Osteoblast (primary cell): ENCODE data around the gene RET. TPM values are rescaled to one million over a fixed set of nuclear protein-coding genes. Genes with fewer than 3 reads are reported as not detected.

Experiments used
- DNase-seq: peaks from one replicate; pipeline ENCODE4 v3.0.0; 2011; ENCODE audit warnings: low spot score, mixed read lengths; ENCODE audit not compliant: insufficient read length; ENCODE audit errors: missing footprints
- H2AFZ ChIP-seq: 2 replicates; pipeline ENCODE4 v1.6.0; 2011; ENCODE audit warnings: mild to moderate bottlenecking, low read length
- H3K27ac ChIP-seq: 2 replicates; pipeline ENCODE4 v1.5.1; 2011; ENCODE audit warnings: mild to moderate bottlenecking, low read depth, low read length, moderate library complexity
- H3K27me3 ChIP-seq: 2 replicates; pipeline ENCODE4 v1.6.0; 2012; ENCODE audit warnings: mild to moderate bottlenecking, control low read depth, inconsistent platforms, low read length, moderate library complexity; ENCODE audit not compliant: insufficient read depth
- H3K36me3 ChIP-seq: 2 replicates; pipeline ENCODE4 v1.5.1; 2011; ENCODE audit warnings: mild to moderate bottlenecking, low read length, control low read depth, moderate library complexity; ENCODE audit not compliant: insufficient read depth
- H3K4me1 ChIP-seq: 2 replicates; pipeline ENCODE4 v1.5.1; 2011; ENCODE audit warnings: mild to moderate bottlenecking, low read length, control low read depth, moderate library complexity; ENCODE audit not compliant: insufficient read depth
- H3K4me2 ChIP-seq: 2 replicates; pipeline ENCODE4 v1.6.0; 2011; ENCODE audit warnings: mild to moderate bottlenecking, low read length; ENCODE audit not compliant: insufficient read depth
- H3K4me3 ChIP-seq: fragments of 200-600 bp; sonication (generic); 3 replicates; pipeline ENCODE4 v1.5.1; 2012; ENCODE audit warnings: mild to moderate bottlenecking, low read length, inconsistent platforms; ENCODE audit not compliant: insufficient read depth
- H3K79me2 ChIP-seq: 2 replicates; pipeline ENCODE4 v1.6.0; 2012; ENCODE audit warnings: mild to moderate bottlenecking, low read length, control low read depth, inconsistent platforms; ENCODE audit not compliant: insufficient read depth
- H3K9me3 ChIP-seq: 2 replicates; pipeline ENCODE4 v1.5.1; 2011; ENCODE audit warnings: low read depth, low read length, control low read depth
- H4K20me1 ChIP-seq: 2 replicates; pipeline ENCODE4 v1.6.0; 2012; ENCODE audit warnings: mild to moderate bottlenecking, low read length, control low read depth; ENCODE audit not compliant: insufficient read depth
- total RNA-seq: library from RNA; depleted of rRNA; stranded (reverse); fragments of >200 nt; gene quantifications from 2 replicates; pipeline ENCODE4 v1.2.3, GENCODE V29; 2012
- TF ChIP-seq, protein P1 (sequence below): IDR thresholded peaks from 2 replicates; pipeline ENCODE4 v1.5.1; 2011; ENCODE audit warnings: mild to moderate bottlenecking, low read depth, low read length, moderate library complexity; ENCODE audit errors: extremely low read depth

RET gene
- total RNA-seq, 1 donor: under 0.01 TPM

DNA sequence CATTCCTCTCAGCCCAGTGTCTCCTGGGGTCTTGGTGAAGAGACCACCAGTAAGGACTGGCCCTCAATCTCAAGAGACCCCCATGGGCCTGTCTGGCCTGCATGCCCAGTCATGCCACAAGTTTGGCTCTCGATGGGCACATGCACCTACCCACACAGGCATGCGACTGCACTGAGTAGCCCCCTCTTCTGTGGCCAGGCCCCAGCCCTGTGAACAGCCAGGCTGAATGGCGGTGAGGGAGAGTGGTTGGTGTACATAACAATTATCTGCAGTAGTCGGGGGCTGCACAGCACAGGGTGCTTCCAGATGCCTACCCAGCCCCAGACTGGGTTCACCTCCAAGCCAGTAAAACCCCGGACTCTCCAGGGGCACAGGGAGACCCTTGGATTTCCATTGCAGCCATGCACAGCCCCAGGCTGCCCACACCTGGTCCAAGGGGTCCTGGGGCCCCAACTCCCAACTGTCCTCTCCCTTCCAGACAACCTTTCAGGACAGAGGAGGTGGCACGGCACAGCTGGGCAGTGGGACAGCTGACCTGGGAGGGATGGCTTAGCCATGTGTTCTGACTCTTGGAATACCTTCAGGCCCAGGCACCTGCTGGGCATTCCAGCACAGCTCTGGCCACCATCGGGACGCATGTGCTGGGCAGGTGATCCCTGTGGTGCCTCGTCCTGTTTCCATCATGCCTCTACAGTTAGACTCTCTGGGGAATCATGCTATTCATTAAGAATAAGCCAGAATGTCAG lies 40.3 kb downstream of the RET start:
- Histone ChIP-seq H3K79me2 (no peaks in the 10 kb centered on the region), H3K27ac (no peak overlapping the region), H3K4me2 (no peak overlapping the region), H4K20me1 (no peaks in the 10 kb centered on the region), H3K9me3 (no peaks in the 10 kb centered on the region), H3K4me3 (no peak overlapping the region), H2AFZ (no peak overlapping the region), H3K27me3 (no peaks in the 10 kb centered on the region), H3K4me1 (no peaks in the 10 kb centered on the region), H3K36me3 (no peaks in the 10 kb centered on the region)
- peak; percentile 66 for DNase-seq
- TF ChIP-seq, protein P1, sequence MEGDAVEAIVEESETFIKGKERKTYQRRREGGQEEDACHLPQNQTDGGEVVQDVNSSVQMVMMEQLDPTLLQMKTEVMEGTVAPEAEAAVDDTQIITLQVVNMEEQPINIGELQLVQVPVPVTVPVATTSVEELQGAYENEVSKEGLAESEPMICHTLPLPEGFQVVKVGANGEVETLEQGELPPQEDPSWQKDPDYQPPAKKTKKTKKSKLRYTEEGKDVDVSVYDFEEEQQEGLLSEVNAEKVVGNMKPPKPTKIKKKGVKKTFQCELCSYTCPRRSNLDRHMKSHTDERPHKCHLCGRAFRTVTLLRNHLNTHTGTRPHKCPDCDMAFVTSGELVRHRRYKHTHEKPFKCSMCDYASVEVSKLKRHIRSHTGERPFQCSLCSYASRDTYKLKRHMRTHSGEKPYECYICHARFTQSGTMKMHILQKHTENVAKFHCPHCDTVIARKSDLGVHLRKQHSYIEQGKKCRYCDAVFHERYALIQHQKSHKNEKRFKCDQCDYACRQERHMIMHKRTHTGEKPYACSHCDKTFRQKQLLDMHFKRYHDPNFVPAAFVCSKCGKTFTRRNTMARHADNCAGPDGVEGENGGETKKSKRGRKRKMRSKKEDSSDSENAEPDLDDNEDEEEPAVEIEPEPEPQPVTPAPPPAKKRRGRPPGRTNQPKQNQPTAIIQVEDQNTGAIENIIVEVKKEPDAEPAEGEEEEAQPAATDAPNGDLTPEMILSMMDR: no peak

DNA sequence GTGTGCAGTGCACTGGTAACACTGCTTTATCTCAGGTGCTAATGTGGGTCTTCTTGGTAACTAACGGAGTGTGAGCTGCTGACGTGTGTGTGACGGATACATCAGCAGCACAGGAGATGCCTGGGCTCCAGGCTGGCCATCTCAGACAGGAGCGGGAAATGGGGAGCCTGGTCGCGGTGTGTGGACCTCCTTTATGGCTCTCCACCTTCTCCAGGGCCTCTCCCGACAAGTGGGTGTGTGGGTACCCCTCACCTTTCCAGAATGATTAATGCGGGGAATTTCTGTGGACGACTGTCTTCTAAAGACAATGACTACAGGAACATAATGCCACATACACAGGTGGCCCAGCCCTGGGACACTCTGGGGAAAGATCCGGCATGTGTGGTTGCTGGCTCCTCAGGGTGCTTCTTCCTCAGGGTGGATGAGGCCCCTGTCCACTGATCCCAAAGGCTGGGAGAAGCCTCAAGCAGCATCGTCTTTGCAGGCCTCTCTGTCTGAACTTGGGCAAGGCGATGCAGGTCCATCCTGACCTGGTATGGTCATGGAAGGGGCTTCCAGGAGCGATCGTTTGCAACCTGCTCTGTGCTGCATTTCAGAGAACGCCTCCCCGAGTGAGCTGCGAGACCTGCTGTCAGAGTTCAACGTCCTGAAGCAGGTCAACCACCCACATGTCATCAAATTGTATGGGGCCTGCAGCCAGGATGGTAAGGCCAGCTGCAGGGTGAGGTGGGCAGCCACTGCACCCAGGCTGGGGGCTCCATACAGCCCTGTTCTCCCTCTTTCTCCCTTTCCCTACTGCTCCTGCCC lies 41.1 kb downstream of the RET start:
- no peak overlapping the region for H3K4me2 ChIP-seq
- no peaks in the 10 kb centered on the region for H3K36me3 ChIP-seq
- H3K27me3 ChIP-seq: no peaks in the 10 kb centered on the region
- no peak overlapping the region for H2AFZ ChIP-seq
- H4K20me1 ChIP-seq: no peaks in the 10 kb centered on the region
- H3K27ac ChIP-seq: no peak overlapping the region
- peak; percentile 59 for DNase-seq
- H3K4me1 ChIP-seq: no peaks in the 10 kb centered on the region
- no peak overlapping the region for H3K4me3 ChIP-seq
- no peaks in the 10 kb centered on the region for H3K9me3 ChIP-seq
- H3K79me2 ChIP-seq: no peaks in the 10 kb centered on the region
- TF ChIP-seq, protein P1: no peak

DNA sequence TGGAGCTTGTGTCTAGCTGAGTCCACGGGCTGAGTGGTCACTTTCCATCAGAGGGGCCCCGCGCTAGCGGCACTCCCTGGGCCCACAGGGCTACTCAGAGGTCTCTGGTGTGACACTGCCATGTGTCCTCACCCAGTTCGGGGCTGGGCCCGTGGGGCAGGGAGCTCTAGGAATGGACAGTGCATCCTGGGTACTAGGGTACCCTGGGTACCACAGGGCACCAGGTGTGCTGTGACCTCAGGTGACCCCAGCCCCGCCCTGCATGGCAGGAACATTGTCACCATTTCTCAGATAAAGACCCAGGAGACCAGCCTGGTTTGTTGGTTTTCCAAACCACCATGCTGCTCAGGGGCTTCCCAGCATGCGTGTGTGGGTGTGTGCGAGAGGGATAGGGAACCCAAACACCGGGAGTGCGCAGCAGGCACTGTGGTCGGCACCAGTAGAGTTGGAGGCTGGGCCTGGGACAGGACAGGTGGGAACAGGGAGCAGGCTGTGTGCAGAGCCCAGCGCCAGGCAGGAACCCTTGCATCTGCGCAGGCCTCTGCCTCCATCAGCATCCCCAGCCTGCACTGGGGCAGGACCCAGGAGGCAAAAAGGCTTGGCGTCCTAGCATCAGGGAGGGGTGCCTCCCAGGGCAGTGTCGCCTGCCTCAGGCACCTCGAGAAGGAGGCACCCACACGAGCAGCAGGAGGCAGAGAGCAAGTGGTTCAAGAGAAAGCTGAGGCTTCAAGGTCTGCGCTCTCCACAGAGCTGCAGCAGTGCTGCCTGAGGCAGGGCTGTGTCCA lies 42.0 kb downstream of the RET start:
- H2AFZ ChIP-seq: no peak overlapping the region
- H3K36me3 ChIP-seq: no peaks in the 10 kb centered on the region
- H3K79me2 ChIP-seq: no peaks in the 10 kb centered on the region
- TF ChIP-seq, protein P1: no peak
- H3K4me2 ChIP-seq: no peak overlapping the region
- DNase-seq: peak; percentile 65
- no peak overlapping the region for H3K4me3 ChIP-seq
- H3K27ac ChIP-seq: no peak overlapping the region
- no peaks in the 10 kb centered on the region for H3K9me3 ChIP-seq
- H3K4me1 ChIP-seq: no peaks in the 10 kb centered on the region
- H4K20me1 ChIP-seq: no peaks in the 10 kb centered on the region
- H3K27me3 ChIP-seq: no peaks in the 10 kb centered on the region
